Aorta (tissue), 5 donors: ENCODE measurements around the gene KCND2. TPM values are rescaled to one million over a fixed set of nuclear protein-coding genes. Genes with fewer than 3 reads are reported as not detected.

ENCODE experiments used
- ATAC-seq: fragments of 200-7000 bp; cut with Tn5 transposase; one replicate; pipeline ENCODE4 v1.9.1; 2022; ENCODE audit warnings: moderate library complexity; ENCODE audit not compliant: low FRiP score
- DNase-seq, 2 donors: peaks; one replicate each; pipeline ENCODE4 v3.0.0-alpha.2; 2020
- H3K27ac ChIP-seq, 2 donors: one replicate each; pipeline ENCODE4 v1.5.1; 2013; ENCODE audit warnings: low read length in 2 of 2, mild to moderate bottlenecking in 2 of 2, moderate library complexity in 2 of 2, control low read depth in 1 of 2, inconsistent platforms in 1 of 2, low read depth in 1 of 2
- H3K27me3 ChIP-seq, 2 donors: one replicate each; pipeline ENCODE4 v1.6.1; 2013; ENCODE audit warnings: control low read depth in 1 of 2, low read length in 1 of 2, mild to moderate bottlenecking in 1 of 2, moderate library complexity in 1 of 2; ENCODE audit not compliant: insufficient read depth in 2 of 2, control insufficient read depth in 1 of 2
- H3K36me3 ChIP-seq, 2 donors: one replicate each; pipeline ENCODE4 v1.6.1; 2013; ENCODE audit warnings: control low read depth in 1 of 2, low read length in 1 of 2, mild to moderate bottlenecking in 1 of 2; ENCODE audit not compliant: insufficient read depth in 2 of 2, control insufficient read depth in 1 of 2
- H3K4me1 ChIP-seq, 2 donors: one replicate each; pipeline ENCODE4 v1.6.1; 2013; ENCODE audit warnings: low read length in 2 of 2, control low read depth in 1 of 2, mild to moderate bottlenecking in 1 of 2, moderate library complexity in 1 of 2; ENCODE audit not compliant: insufficient read depth in 2 of 2, control insufficient read depth in 1 of 2
- H3K4me3 ChIP-seq, 2 donors: one replicate each; pipeline ENCODE4 v1.5.1; 2013; ENCODE audit warnings: low read length in 2 of 2, control low read depth in 1 of 2, mild to moderate bottlenecking in 1 of 2
- H3K9me3 ChIP-seq: one replicate; pipeline ENCODE4 v1.6.1; 2013; ENCODE audit warnings: mild to moderate bottlenecking, low read length; ENCODE audit not compliant: control insufficient read depth
- WGBS, 2 donors: extraction: QIAGEN DNeasy Blood & Tissue Kit; methylation state at CpG; one replicate each; pipeline ENCODE4 v1.1.7; 2013; 5-methylcytosine and 5-hydroxymethylcytosine counted together
- intact Hi-C, 2 donors: fragments of 100-400 bp; cut with DNase I; formaldehyde crosslinking; loops; one replicate each; pipeline versions ENCODE4 v1.14.2 to v1.15.0; 2022
- polyA plus RNA-seq, 2 donors: library from polyadenylated mRNA; stranded (reverse); fragments of 200-250 nt; gene quantifications; one replicate each; pipeline ENCODE4 v1.2.3, GENCODE V29; 2013
- total RNA-seq, 2 donors: library from RNA; stranded (reverse); fragmentation: NEBNext Ultra II Directional; extraction: Animal tissue kit (Norgen Biotek cat#: 25700); gene quantifications; one replicate each; pipeline ENCODE4 v1.2.1, GENCODE V29; 2021
- donor health status: healthy with polysubstance abuse.
- donor health status: Bipolar disorder and iron deficiency.
- donor health status: DM: no; HTN: no; CAD: no.
- donor health status: DM: no; HTN: no; CAD: no.
- donor health status: DM: yes; HTN: yes; CAD: no.

KCND2 gene
- total and polyA plus RNA-seq, 4 donors: 1.9 to 4.2 TPM; not detected in 2

DNA sequence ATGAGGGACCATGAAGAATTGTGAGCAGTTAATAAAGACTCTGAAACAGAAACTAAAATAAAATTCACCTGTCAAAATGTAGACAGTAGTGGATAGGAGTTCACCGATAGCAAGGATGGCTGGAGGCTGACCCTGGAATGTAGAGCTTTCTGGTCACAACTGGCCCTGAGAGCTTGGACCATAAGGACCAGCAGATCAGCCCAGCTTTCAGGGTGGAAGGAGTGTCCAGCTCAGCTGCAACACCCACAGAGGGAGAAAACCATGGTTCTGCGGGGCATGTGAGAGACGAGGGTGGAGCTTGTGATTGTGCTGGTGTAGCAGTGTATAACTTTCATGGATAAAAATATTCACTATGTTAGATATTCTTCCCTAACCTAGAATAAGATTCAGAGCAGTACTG, 199.9 kb downstream of the KCND2 start:
- no peaks in the 10 kb centered on the region for H3K36me3 ChIP-seq
- WGBS, 2 donors: 88 to 90% methylated on average over 3 of the region's 3 CpGs
- no peaks in the 10 kb centered on the region for H3K4me1 ChIP-seq
- peaks cover 0 to 2% of the 10 kb centered on the region in 2 donors for H3K27me3 ChIP-seq
- intact Hi-C loops: no loop called here
- H3K9me3 ChIP-seq: no peaks in the 10 kb centered on the region
- H3K27ac ChIP-seq: no peak overlapping the region
- ATAC-seq: no peak
- no peak overlapping the region for H3K4me3 ChIP-seq
- no peak for DNase-seq

DNA sequence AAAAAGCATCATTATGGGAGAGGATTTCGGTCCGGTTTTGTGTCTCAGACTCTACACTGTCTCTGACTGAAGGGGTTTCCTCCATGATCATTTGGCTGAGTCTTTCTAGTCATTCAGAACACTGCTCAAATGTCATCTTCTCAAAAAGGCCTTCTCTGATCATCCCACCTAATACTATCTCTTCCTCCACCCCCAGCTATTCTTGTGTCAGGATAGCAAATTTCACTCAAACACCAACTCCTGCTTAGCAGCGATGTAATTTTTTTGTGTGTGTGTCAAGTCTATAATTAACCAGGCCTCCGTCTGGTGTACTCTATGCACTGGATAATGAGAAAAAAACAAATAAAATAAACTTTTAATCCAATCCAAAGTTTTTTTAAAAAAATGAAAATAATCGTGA, 200.4 kb downstream of the KCND2 start:
- ATAC-seq (no peak), DNase-seq (no peak)
- H3K4me3 ChIP-seq: no peak overlapping the region
- WGBS, 2 donors: 78 to 79% methylated on average over 5 of the region's 5 CpGs
- intact Hi-C loops: no loop called here
- H3K36me3 ChIP-seq: no peaks in the 10 kb centered on the region
- H3K9me3 ChIP-seq: no peaks in the 10 kb centered on the region
- H3K4me1 ChIP-seq: no peaks in the 10 kb centered on the region
- no peak overlapping the region for H3K27ac ChIP-seq
- H3K27me3 ChIP-seq: peaks cover 0 to 2% of the 10 kb centered on the region in 2 donors

DNA sequence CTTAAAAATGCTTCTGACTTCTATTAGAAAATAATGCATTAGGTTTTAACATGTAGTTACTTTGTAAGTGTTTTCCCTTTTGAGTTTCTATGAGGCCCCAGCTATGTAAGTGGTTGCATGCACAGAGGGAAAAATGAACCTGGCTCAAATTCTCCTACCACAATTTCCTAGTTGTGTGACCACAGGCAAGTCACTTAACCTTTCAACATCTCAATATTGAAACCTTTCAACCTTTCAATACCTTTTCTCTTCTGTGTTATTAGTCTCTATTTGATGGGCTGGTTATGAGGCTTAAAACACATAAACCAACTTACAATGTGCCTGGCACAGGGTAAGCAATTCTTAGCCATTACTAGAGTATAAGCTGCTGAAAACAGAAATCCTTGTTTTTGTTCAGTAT, 203.0 kb downstream of the KCND2 start:
- intact Hi-C loops: no loop called here
- Histone ChIP-seq H3K27ac (no peak overlapping the region), H3K9me3 (no peaks in the 10 kb centered on the region), H3K4me3 (no peak overlapping the region), H3K4me1 (no peaks in the 10 kb centered on the region), H3K27me3 (peaks cover 0 to 2% of the 10 kb centered on the region in 2 donors), H3K36me3 (no peaks in the 10 kb centered on the region)
- DNase-seq (no peak), ATAC-seq (no peak)

DNA sequence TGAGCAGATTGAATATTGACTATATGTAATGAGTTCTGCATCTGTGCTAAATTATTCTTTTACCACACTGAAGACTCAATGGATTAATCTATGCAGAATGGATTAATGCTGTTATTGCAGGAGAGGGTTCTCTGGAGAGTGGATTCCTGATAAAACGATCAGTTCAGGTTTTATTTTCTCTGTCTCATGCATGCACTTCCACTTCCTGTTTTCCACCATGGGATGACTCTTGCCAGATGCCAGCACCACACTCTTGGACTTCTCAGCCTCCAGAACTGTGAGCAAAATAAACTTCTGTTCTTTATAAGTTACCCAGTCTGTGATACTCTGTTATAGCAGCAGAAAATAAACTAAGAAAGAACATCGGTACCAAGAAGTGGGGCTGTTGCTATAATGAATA, 207.5 kb downstream of the KCND2 start:
- Histone ChIP-seq H3K4me1 (no peaks in the 10 kb centered on the region), H3K9me3 (peaks cover 1% of the 10 kb centered on the region), H3K27me3 (no peaks in the 10 kb centered on the region), H3K4me3 (no peak overlapping the region), H3K27ac (no peak overlapping the region), H3K36me3 (no peaks in the 10 kb centered on the region)
- DNase-seq: no peak
- WGBS, 2 donors: 80 to 81% methylated on average over 2 of the region's 2 CpGs
- no peak for ATAC-seq
- intact Hi-C loops: no loop called here

DNA sequence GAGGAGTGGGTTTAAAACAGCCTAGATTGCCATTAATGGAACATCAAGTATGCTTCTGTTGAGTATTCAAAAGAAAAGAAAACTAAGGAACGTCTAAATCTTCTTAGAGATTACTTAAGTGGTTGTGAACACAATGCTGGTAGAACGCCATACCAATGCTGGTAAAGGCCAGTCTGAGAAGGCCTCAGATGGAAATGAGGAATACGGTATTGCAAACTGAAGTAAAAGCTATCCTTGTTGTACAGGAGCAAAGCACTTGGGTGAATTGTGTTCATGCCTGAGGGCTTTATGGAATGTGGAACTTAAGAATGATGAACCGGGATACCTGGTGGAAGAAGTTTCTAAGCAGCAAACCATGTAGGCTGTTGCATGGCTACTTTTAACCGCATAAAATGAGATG, 208.0 kb downstream of the KCND2 start:
- 91 to 92% methylated on average over 5 of the region's 5 CpGs for whole genome bisulfite sequencing, 2 donors
- no peaks in the 10 kb centered on the region for H3K27me3 ChIP-seq
- H3K4me1 ChIP-seq: no peaks in the 10 kb centered on the region
- H3K36me3 ChIP-seq: no peaks in the 10 kb centered on the region
- peaks cover 1% of the 10 kb centered on the region for H3K9me3 ChIP-seq
- no peak overlapping the region for H3K4me3 ChIP-seq
- ATAC-seq (no peak), DNase-seq (no peak)
- intact Hi-C loops: no loop called here
- H3K27ac ChIP-seq: no peak overlapping the region

DNA sequence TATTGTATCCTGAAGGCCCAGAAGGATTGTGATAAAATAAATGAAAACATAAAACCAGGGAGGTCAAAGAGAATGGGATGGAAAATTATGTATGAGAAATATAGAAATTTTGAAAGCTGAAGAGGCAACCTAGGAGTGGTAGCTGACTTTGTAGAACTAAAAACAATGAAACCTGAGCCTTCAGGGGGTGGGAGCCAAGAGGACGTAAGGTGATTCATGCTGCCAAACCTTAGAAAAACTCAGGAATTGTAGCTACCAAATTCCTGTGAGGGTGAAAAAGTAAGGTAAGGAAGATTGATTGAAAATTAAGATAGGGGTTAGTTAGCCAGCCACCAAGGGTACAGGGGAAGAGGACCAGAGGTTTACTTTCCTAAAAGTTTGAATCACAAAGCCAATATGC, 213.2 kb downstream of the KCND2 start:
- no peak for ATAC-seq

DNA sequence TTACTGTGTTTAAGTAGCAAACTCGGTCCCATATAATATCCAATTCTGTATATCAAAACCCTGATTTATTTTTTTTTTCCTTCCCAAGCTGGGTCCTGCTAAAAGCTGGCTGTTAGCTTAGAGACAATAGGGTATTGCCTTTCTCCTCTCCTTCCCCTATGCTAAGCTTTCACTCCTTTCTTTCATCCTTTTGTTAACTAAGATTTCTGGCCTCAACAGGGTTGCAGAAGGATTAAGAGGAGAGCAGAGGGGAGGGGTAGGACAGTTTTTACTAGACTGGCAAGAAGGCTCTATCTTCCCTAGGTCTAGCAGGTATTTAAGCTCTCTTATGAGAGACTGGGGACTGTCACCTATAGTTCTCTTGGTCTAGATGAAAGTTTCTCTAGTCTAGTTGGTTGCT, 229.2 kb downstream of the KCND2 start:
- intact Hi-C loops: no loop called here
- ATAC-seq (no peak), DNase-seq (no peak)
- WGBS, 2 donors: 13 to 14% methylated on average over 1 of the region's 1 CpG
- H3K27ac ChIP-seq: no peak overlapping the region
- H3K4me3 ChIP-seq: no peak overlapping the region
- H3K27me3 ChIP-seq: no peaks in the 10 kb centered on the region
- no peaks in the 10 kb centered on the region for H3K36me3 ChIP-seq
- no peaks in the 10 kb centered on the region for H3K4me1 ChIP-seq
- H3K9me3 ChIP-seq: no peaks in the 10 kb centered on the region

More for the DNA sequence above, 213.2 kb downstream of the KCND2 start:
- 10 to 19% methylated on average over 1 of the region's 1 CpG for WGBS, 2 donors
- Histone ChIP-seq H3K36me3 (no peaks in the 10 kb centered on the region), H3K27ac (no peak overlapping the region), H3K4me3 (no peak overlapping the region), H3K4me1 (no peaks in the 10 kb centered on the region), H3K9me3 (peaks cover 1% of the 10 kb centered on the region), H3K27me3 (no peaks in the 10 kb centered on the region)
- intact Hi-C loops: no loop called here
- no peak for DNase-seq

DNA sequence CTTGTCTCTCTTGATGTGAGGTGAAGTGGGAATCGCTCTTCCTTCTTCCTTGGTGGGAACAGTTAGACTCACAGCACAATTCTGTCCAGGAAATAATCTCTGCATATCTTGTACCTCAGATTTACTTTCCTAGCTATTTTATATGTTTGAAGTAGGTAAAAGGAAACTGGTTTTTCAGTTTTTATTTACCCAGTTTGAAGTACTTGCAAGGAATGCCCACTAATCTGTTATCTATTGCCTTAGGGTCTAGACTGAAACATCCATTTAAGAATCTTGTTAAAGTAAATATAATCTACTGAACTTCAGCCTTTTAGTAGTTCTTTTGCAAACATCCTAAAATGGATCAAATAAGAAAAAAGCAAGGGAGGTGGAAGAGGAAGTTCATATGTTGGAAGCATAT, 229.8 kb downstream of the KCND2 start:
- H3K4me3 ChIP-seq: no peak overlapping the region
- intact Hi-C loops: no loop called here
- H3K9me3 ChIP-seq: no peaks in the 10 kb centered on the region
- ATAC-seq (no peak), DNase-seq (no peak)
- H3K36me3 ChIP-seq: no peaks in the 10 kb centered on the region
- no peaks in the 10 kb centered on the region for H3K4me1 ChIP-seq
- no peak overlapping the region for H3K27ac ChIP-seq
- no peaks in the 10 kb centered on the region for H3K27me3 ChIP-seq
- 93 to 97% methylated on average over 1 of the region's 1 CpG for WGBS, 2 donors

DNA sequence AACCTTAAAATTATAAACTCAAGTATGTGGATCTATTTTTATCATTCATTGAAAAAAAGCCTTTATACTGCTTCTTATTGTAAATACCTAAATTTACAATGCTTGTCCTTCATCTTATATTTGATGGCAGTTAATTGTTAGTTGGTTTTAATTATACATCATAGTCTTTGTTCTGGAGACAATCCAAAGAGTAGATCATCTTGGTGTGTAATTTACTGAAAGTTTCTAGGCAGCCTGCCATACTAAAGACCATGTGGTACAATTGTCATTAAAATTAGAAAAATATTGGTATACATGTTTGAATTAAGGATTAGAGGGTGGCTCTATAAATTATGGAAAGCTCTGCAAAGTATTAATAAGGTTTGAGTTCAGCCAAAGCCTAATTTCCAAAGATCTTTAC, 231.4 kb downstream of the KCND2 start:
- Histone ChIP-seq H3K27me3 (no peaks in the 10 kb centered on the region), H3K9me3 (no peaks in the 10 kb centered on the region), H3K36me3 (no peaks in the 10 kb centered on the region), H3K27ac (no peak overlapping the region), H3K4me3 (no peak overlapping the region), H3K4me1 (no peaks in the 10 kb centered on the region)
- ATAC-seq: no peak
- intact Hi-C loops: no loop called here
- DNase-seq: no peak
